22Rv1 (cell line): ENCODE data around the gene PAIP2.

ENCODE experiments used
- ZFX ChIP-seq: fragments of 450-650 bp; IDR thresholded peaks from 2 replicates; pipeline ENCODE4 v1.6.1; 2017; ENCODE audit warnings: antibody characterized with exemption, borderline replicate concordance
- TF ChIP-seq, protein P1 (sequence below): fragments of 450-650 bp; IDR thresholded peaks from 2 replicates; pipeline ENCODE4 v1.5.1; 2017; ENCODE audit warnings: mild to moderate bottlenecking

DNA sequence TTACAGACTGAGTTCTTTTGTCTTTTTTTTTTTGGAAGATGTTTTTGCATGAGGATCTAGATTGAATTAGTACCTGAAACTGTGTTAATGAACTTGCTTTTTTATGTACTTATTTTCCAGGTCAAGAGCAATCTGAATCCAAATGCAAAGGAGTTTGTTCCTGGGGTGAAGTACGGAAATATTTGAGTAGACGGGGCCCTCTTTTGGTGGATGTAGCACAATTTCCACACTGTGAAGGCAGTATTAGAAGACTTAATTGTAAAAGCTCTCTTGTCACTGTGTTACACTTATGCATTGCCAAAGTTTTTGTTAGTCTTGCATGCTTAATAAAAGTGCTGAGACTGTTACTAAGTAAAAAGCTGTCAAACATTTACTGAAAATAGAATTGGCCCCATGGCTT lies 27.0 kb downstream of the PAIP2 start:
- TF ChIP-seq, protein P1, sequence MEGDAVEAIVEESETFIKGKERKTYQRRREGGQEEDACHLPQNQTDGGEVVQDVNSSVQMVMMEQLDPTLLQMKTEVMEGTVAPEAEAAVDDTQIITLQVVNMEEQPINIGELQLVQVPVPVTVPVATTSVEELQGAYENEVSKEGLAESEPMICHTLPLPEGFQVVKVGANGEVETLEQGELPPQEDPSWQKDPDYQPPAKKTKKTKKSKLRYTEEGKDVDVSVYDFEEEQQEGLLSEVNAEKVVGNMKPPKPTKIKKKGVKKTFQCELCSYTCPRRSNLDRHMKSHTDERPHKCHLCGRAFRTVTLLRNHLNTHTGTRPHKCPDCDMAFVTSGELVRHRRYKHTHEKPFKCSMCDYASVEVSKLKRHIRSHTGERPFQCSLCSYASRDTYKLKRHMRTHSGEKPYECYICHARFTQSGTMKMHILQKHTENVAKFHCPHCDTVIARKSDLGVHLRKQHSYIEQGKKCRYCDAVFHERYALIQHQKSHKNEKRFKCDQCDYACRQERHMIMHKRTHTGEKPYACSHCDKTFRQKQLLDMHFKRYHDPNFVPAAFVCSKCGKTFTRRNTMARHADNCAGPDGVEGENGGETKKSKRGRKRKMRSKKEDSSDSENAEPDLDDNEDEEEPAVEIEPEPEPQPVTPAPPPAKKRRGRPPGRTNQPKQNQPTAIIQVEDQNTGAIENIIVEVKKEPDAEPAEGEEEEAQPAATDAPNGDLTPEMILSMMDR, result no peak
- no peak for TF ChIP-seq ZFX
